AG08395 (cell line): ENCODE data around the gene B4GALT5.
A peak's percentile ranks its signal among the peaks of the same experiment; 100 is the strongest.

ENCODE experiments used
- DNase-seq: peaks from one replicate; pipeline ENCODE4 v3.0.0; 2012; ENCODE audit warnings: mixed read lengths, low spot score

Gene B4GALT5

DNA sequence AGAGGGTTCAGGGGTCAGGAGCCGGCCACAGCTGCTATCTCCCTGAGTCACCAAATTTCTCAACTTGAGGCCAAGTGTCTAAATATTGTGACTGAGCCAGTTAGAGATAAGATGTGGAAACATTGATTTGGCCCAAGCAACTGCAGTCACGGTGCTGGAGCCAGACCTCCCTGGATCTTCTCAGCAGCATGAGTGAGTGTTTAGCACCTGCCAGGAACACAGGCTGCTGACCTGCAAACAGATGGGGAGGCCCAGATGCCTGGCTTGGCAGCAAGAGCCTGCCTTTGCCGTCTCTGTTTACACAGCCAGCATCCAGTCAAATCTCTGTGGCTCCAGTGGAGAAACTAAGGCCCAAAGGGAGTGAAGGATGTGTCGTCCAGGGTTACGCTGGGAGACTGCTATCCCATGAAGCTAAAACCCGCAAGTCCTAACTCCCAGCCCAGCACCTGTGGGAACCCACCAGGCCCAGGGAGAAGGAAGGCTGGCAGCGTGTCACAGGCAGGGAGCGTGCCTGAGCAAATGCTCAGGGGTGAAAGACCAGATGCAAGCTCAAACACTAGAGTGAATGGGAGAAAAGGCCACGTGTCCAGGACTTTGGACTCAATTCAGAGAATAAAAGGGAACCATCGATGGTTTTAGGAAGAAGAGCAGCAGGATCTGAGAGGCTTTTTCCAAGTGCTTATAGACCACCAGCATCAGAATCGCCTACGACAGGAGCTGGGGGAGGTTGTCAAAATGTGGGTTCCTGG, 129.8 kb downstream of the B4GALT5 start:
- DNase-seq: peak; percentile 87

GRCh38 chr20:49583343-49583668, 130.4 kb downstream of the B4GALT5 start:
- no peak for DNase-seq
